ENCODE measurements around the gene CXorf66. TPM values are rescaled to one million over a fixed set of nuclear protein-coding genes. Genes with fewer than 3 reads are reported as not detected.
"Not testable (repeated sequence)": the region's sequence is repeated elsewhere in the genome, so short reads cannot be mapped to it uniquely, and the experiment has no call there.

CXorf66 gene
- total RNA-seq, result not detected

GRCh38 chrX:139965421-139965820, at the start of gene CXorf66:
CXorf66 (minus strand) TSS chrX:139965521; CDS start chrX:139965496, 25 bp downstream.
- DNase-seq (ENCODE audit: low spot score), result no peak
- ATAC-seq, result no peak

GRCh38 chrX:139982856-139983255, 17.5 kb upstream of the CXorf66 start:
- ATAC-seq (peak; percentile 70), DNase-seq (ENCODE audit: low spot score) (no peak)

GRCh38 chrX:139974471-139974870, 9.2 kb upstream of the CXorf66 start:
- DNase-seq (ENCODE audit: low spot score) (no peak), ATAC-seq (peak; percentile 14)

- peak; percentile 76 for ATAC-seq
- peak; percentile 74 for DNase-seq (ENCODE audit: low spot score)
Measured at GRCh38 chrX:139972629-139973624, 7.6 kb upstream of the CXorf66 start.

GRCh38 chrX:139972113-139972512, 6.8 kb upstream of the CXorf66 start:
- ATAC-seq (no peak), DNase-seq (ENCODE audit: low spot score) (no peak)

GRCh38 chrX:139971394-139971749, 6.1 kb upstream of the CXorf66 start:
- peak; percentile 52 for DNase-seq (ENCODE audit: low spot score)
- peak; percentile 29 for ATAC-seq

GRCh38 chrX:139969286-139969685, 4.0 kb upstream of the CXorf66 start:
- no peak for ATAC-seq
- no peak for DNase-seq (ENCODE audit: low spot score)

- no peak for ATAC-seq
- no peak for DNase-seq (ENCODE audit: low spot score)
Measured at GRCh38 chrX:139967750-139968149, 2.4 kb upstream of the CXorf66 start.

- peak; percentile 83 for ATAC-seq
- peak; percentile 51 for DNase-seq (ENCODE audit: low spot score)
Measured at GRCh38 chrX:139967300-139967699, 2.0 kb upstream of the CXorf66 start.

- not testable (repeated sequence) for DNase-seq (ENCODE audit: low spot score)
- peak; percentile 17 for ATAC-seq
Measured at GRCh38 chrX:139966159-139966558, 838 bp upstream of the CXorf66 start.

- ATAC-seq; DNase-seq (ENCODE audit: low spot score): not testable (repeated sequence)
Measured at GRCh38 chrX:139961091-139961490, 4.2 kb downstream of the CXorf66 start.

- no peak for DNase-seq (ENCODE audit: low spot score)
- peak; percentile 38 for ATAC-seq
Measured at GRCh38 chrX:139949703-139950102, 15.6 kb downstream of the CXorf66 start.

GRCh38 chrX:139945075-139945474, 20.2 kb downstream of the CXorf66 start:
- ATAC-seq (no peak), DNase-seq (ENCODE audit: low spot score) (no peak)

- no peak for DNase-seq (ENCODE audit: low spot score)
- no peak for ATAC-seq
Measured at GRCh38 chrX:139936259-139936658, 29.1 kb downstream of the CXorf66 start.

GRCh38 chrX:139933904-139934303, 31.4 kb downstream of the CXorf66 start:
- DNase-seq (ENCODE audit: low spot score), result peak; percentile 67
- peak; percentile 42 for ATAC-seq

GRCh38 chrX:139932901-139933796, 32.2 kb downstream of the CXorf66 start, which contains the start of gene ATP11C:
ATP11C (minus strand) TSS chrX:139933053; CDS start chrX:139932042, 1,011 bp downstream.
- peak; percentile 83 for DNase-seq (ENCODE audit: low spot score)
- peak; percentile 80 for ATAC-seq

- ATAC-seq (peak; percentile 71), DNase-seq (ENCODE audit: low spot score) (peak; percentile 66)
Measured at GRCh38 chrX:139932073-139932900, 33.0 kb downstream of the CXorf66 start.

- DNase-seq (ENCODE audit: low spot score) (peak; percentile 41), ATAC-seq (no peak)
Measured at GRCh38 chrX:139931646-139932072, 33.7 kb downstream of the CXorf66 start.

GRCh38 chrX:139930916-139931645, 34.2 kb downstream of the CXorf66 start:
- peak; percentile 48 for DNase-seq (ENCODE audit: low spot score)

GRCh38 chrX:139930401-139930800, 34.9 kb downstream of the CXorf66 start:
- DNase-seq (ENCODE audit: low spot score) (no peak), ATAC-seq (no peak)

More at GRCh38 chrX:139930916-139931645, 34.2 kb downstream of the CXorf66 start:
- ATAC-seq, result peak; percentile 23

Data from left lobe of liver (tissue), 2 donors.